GM21786 (cell line): ENCODE results near the gene CDKN2A.
A peak's percentile ranks its signal among the peaks of the same experiment; 100 is the strongest.
"Not testable (repeated sequence)": the region's sequence is repeated elsewhere in the genome, so short reads cannot be mapped to it uniquely, and the experiment has no call there.

Source experiments
- ATAC-seq: cut with Tn5 transposase; IDR thresholded peaks from one replicate; pipeline ENCODE4 v1.9.1; 2021; ENCODE audit not compliant: unreplicated experiment

CDKN2A gene

GRCh38 chr9:21982861-21983560, 11.2 kb downstream of the CDKN2A start:
- ATAC-seq = no peak

- ATAC-seq = no peak
These were observed 11.8 kb downstream of the CDKN2A start for GRCh38 chr9:21982391-21982790.

DNA sequence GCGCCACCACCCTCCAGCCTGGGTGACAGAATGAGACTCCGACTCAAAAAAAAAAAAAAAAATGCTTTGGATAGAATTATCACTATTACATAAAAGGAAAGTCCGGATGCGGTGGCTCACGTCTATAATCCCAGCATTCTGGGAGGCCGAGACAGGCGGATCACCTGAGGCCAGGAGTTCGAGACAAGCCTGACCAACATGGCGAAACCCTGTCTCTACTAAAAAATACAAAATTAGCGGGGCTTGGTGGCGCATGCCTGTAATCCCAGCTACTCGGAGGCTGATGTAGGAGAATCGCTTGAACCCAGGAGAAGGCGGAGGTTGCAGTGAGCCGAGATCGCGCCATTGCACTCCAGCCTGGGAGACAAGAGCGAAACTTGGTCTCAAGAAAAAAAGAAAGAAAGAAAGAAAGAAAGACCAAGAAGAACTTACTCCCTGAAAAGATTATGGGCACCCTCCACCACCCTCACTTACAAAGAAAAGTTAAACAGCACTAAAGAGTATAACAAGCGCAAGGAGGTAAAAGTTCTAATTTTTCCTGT, 17.8 kb downstream of the CDKN2A start:
- no peak for ATAC-seq

DNA sequence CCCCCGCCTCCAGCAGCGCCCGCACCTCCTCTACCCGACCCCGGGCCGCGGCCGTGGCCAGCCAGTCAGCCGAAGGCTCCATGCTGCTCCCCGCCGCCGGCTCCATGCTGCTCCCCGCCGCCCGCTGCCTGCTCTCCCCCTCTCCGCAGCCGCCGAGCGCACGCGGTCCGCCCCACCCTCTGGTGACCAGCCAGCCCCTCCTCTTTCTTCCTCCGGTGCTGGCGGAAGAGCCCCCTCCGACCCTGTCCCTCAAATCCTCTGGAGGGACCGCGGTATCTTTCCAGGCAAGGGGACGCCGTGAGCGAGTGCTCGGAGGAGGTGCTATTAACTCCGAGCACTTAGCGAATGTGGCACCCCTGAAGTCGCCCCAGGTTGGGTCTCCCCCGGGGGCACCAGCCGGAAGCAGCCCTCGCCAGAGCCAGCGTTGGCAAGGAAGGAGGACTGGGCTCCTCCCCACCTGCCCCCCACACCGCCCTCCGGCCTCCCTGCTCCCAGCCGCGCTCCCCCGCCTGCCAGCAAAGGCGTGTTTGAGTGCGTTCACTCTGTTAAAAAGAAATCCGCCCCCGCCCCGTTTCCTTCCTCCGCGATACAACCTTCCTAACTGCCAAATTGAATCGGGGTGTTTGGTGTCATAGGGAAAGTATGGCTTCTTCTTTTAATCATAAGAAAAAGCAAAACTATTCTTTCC, 19.3 kb downstream of the CDKN2A start:
- peak; percentile 72 for ATAC-seq

GRCh38 chr9:21974343-21974721, 19.9 kb downstream of the CDKN2A start:
- ATAC-seq = no peak

GRCh38 chr9:21972361-21972760, 21.8 kb downstream of the CDKN2A start:
- no peak for ATAC-seq

- no peak for ATAC-seq
These were observed 23.2 kb downstream of the CDKN2A start for GRCh38 chr9:21970800-21971640.

DNA sequence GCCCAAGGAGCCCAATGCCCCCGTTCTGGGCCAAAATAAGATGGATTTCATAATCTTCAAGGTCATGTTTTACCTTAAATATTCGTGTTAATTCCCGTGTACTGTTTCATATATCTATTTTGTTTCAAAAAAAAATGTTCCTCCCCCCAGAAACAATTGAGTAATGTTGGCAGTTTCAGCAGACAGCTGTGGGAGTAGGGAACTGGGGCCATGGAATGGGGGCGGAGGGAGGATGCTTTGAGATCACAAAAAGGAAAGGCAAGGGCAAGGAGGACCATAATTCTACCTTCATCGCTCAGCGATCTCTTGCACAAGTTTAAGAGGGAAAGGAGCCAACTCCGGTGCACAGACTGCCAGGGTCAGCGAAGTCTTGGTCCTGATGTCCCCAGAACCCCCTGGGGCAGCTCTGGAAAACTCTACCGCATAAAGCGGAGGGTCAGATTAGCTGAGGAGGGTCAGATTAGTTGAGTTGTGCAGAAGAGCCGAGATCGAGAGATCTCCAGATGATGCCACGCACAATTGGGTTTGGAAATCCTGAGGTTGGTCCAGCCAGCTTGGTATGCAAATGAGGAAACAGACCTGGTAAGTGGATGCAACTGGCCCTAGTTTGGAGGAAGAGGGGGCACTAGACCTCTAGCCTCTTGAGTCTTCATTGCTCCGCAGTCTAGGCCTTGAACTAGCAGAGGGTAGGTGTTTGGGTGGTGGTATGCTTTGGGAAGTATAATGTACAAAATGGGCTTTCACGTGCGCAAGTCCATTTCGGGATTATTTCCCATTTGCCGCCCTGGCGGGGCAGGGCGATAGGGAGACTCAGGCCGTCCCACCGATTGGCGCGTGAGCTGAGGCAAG, 24.0 kb downstream of the CDKN2A start:
- ATAC-seq = no peak

DNA sequence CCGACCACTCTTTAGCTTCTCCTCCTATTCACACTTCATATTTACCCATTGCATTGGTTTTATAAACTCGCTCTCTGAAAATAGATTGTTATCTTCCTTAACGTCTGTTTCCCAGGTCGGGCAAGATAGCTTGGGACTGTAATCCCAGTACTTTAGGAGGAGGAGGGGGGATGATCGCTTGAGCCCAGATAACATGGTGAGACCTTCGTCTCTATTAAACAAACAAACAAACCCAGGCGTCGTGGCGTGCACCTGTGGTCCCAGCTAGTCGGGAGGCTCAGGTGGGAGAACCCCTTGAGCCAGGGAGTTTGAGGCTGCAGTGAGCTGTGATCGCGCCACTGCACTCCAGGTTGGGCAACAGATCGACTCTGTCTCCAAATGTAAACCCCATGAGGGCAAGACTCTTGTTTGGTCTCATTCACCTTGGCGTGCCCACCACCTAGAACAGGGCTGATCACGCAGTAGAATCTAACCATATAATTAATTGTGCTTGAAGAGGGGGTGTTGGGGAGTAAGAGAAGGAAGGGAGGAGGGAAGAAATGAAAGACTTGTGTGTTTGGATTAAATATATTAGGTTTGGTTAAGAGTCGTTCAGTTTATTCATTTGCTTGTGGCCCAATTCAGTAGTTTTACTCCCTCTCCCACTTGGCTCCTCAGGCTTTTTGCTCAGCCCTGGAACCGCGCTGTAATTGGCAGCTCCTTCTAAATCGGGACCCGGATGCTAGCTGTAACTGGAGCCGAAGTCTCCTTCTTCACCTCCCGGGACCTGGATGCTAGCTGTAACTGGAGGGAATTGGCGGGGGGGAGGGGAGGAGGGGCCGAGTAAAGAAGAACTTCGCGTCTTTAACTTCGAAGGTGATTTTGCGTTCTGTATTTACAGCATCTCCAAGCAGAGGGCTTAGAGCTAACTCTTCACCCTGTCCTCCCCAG, 24.9 kb downstream of the CDKN2A start:
- ATAC-seq = no peak

DNA sequence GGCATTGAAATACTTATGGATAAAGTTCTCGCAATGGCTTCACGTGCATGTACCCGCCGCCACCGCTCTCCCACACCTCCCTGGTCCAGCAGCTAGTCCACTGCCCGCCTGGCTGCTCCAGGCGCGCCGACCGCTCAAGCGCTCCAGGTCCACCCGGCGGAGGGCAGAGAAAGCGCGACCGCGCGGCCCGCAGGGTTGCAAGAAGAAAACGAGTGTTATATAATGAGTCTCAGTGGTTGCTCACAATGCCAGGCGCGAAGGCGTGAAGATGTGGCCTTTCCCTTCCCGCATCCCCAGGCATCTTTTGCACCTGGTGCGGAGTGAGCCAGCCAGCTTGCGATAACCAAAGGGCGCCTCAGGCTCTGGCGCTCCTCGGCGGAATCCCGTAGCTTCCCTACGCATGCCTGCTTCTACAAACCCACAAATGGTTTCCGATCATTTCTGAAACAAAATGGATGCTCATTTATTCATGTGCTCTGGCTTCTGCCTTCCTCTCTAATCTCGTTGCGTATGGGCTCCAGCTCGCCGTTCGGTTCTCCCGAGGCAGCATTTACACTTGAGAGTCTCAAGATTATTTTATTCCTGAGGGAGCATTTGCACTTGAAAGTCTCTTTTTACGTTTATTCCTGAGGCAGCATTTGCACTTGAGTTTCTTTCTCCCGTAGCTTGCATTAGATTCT, 25.7 kb downstream of the CDKN2A start:
- ATAC-seq = no peak

GRCh38 chr9:21967702-21968101, 26.5 kb downstream of the CDKN2A start:
- ATAC-seq = no peak

- no peak for ATAC-seq
These were observed 27.0 kb downstream of the CDKN2A start for GRCh38 chr9:21967169-21967568.

- no peak for ATAC-seq
These were observed 27.9 kb downstream of the CDKN2A start for GRCh38 chr9:21966140-21966851.

GRCh38 chr9:21965401-21965951, 28.7 kb downstream of the CDKN2A start:
- peak; percentile 87 for ATAC-seq

- ATAC-seq = peak; percentile 38
These were observed 29.2 kb downstream of the CDKN2A start for GRCh38 chr9:21964925-21965385.

DNA sequence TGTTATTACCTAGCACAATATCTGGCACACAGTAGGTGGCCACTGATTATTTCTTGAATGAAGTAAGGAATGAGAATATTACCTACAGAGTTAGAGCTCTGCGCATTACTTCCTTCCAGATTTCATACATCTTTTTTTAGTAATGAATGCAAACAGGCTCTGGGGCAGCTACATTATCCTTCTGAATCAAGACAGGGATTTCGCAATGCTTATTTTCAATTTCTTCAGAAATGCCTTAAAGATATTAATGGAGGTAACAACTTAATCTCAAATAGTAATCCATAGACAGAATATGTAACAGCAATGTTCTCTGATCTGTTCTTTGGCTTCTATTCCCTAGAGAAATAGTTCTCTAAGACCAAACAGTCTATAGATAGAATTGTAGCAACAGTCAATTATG, 32.6 kb downstream of the CDKN2A start:
- ATAC-seq = no peak

DNA sequence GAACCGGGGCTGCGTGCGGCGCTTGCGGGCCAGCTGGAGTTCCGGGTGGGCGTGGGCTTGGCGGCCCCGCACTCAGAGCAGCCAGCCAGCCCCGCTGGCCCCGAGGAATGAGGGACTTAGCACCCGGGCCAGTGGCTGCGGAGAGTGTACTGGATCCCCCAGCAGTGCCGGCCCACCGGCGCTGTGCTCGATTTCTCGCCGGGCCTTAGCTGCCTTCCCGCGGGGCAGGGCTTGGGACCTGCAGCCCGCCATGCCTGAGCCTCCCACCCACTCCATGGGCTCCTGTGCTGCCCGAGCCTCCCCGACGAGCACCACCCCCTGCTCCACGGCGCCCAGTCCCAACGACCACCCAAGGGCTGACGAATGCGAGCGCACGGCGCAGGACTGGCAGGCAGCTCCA, 34.9 kb downstream of the CDKN2A start:
- not testable (repeated sequence) for ATAC-seq

GRCh38 chr9:21958833-21959232, 35.4 kb downstream of the CDKN2A start:
- no peak for ATAC-seq
